GM03348 (cell line): Measurements from ENCODE around the gene KCTD5.
"Not testable (repeated sequence)": the region's sequence is repeated elsewhere in the genome, so short reads cannot be mapped to it uniquely, and the experiment has no call there.

Source experiments
- DNase-seq: peaks from one replicate; pipeline ENCODE4 v3.0.0; 2012; ENCODE audit warnings: low spot score

Gene KCTD5

GRCh38 chr16:2682209-2683021, at the start of gene KCTD5:
Gene KCTD5, plus strand, starts transcription at chr16:2682523. Its CDS starts 26 bp downstream, at chr16:2682549.
- peak; percentile 97 for DNase-seq

GRCh38 chr16:2639071-2639721, 43.1 kb upstream of the KCTD5 start:
- DNase-seq: not testable (repeated sequence)

- DNase-seq: not testable (repeated sequence)
These were observed 42.6 kb upstream of the KCTD5 start for GRCh38 chr16:2639722-2640072.

- not testable (repeated sequence) for DNase-seq
These were observed 39.8 kb upstream of the KCTD5 start for GRCh38 chr16:2642561-2642960.

- not testable (repeated sequence) for DNase-seq
These were observed 37.4 kb upstream of the KCTD5 start for GRCh38 chr16:2644754-2645453.

- not testable (repeated sequence) for DNase-seq
These were observed 31.0 kb upstream of the KCTD5 start for GRCh38 chr16:2651268-2651871.

- not testable (repeated sequence) for DNase-seq
These were observed 28.4 kb upstream of the KCTD5 start for GRCh38 chr16:2653915-2654314.

- not testable (repeated sequence) for DNase-seq
These were observed 27.4 kb upstream of the KCTD5 start for GRCh38 chr16:2654949-2655348.

- no peak for DNase-seq
These were observed 25.3 kb upstream of the KCTD5 start for GRCh38 chr16:2656985-2657384.

- not testable (repeated sequence) for DNase-seq
These were observed 24.5 kb upstream of the KCTD5 start for GRCh38 chr16:2657803-2658202.

- DNase-seq: not testable (repeated sequence)
These were observed 22.8 kb upstream of the KCTD5 start for GRCh38 chr16:2659560-2659959.

- DNase-seq: not testable (repeated sequence)
These were observed 22.2 kb upstream of the KCTD5 start for GRCh38 chr16:2660014-2660662.

- not testable (repeated sequence) for DNase-seq
These were observed 21.5 kb upstream of the KCTD5 start for GRCh38 chr16:2660755-2661373.

GRCh38 chr16:2663553-2664546, 18.5 kb upstream of the KCTD5 start:
- no peak for DNase-seq

GRCh38 chr16:2664574-2664982, 17.7 kb upstream of the KCTD5 start:
- DNase-seq: no peak

- not testable (repeated sequence) for DNase-seq
These were observed 15.7 kb upstream of the KCTD5 start for GRCh38 chr16:2666671-2667070.

- not testable (repeated sequence) for DNase-seq
These were observed 12.7 kb upstream of the KCTD5 start for GRCh38 chr16:2669587-2669986.

- DNase-seq: not testable (repeated sequence)
These were observed 12.3 kb upstream of the KCTD5 start for GRCh38 chr16:2670017-2670416.

GRCh38 chr16:2671193-2671592, 11.1 kb upstream of the KCTD5 start:
- not testable (repeated sequence) for DNase-seq

- DNase-seq: no peak
These were observed 10.6 kb upstream of the KCTD5 start for GRCh38 chr16:2671741-2672140.
